ENCODE data around the gene KRT13.

GRCh38 chr17:41486809-41487530 lies 18.4 kb downstream of the KRT13 start:
- TF ChIP-seq, protein P1, sequence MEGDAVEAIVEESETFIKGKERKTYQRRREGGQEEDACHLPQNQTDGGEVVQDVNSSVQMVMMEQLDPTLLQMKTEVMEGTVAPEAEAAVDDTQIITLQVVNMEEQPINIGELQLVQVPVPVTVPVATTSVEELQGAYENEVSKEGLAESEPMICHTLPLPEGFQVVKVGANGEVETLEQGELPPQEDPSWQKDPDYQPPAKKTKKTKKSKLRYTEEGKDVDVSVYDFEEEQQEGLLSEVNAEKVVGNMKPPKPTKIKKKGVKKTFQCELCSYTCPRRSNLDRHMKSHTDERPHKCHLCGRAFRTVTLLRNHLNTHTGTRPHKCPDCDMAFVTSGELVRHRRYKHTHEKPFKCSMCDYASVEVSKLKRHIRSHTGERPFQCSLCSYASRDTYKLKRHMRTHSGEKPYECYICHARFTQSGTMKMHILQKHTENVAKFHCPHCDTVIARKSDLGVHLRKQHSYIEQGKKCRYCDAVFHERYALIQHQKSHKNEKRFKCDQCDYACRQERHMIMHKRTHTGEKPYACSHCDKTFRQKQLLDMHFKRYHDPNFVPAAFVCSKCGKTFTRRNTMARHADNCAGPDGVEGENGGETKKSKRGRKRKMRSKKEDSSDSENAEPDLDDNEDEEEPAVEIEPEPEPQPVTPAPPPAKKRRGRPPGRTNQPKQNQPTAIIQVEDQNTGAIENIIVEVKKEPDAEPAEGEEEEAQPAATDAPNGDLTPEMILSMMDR (IDR thresholded peaks at IDR 0.05): peak in 4 of 6 experiments; percentile 23 to 43 (median 38)
- TF ChIP-seq POLR2A (IDR thresholded peaks at IDR 0.05): no peak
